Muscle of leg (tissue), 11 donors: Measurements from ENCODE around the gene RTL10. TPM values are rescaled to one million over a fixed set of nuclear protein-coding genes. Genes with fewer than 3 reads are reported as not detected.
A peak's percentile ranks its signal among the peaks of the same experiment; 100 is the strongest.

Experiments
- DNase-seq: peaks from one replicate; pipeline ENCODE4 v3.0.0; 2013
- H3K27ac ChIP-seq: one replicate; pipeline ENCODE4 v1.5.1; 2013; ENCODE audit warnings: mild to moderate bottlenecking, low read length, control low read depth
- H3K27me3 ChIP-seq: one replicate; pipeline ENCODE4 v1.6.1; 2013; ENCODE audit warnings: low read length; ENCODE audit not compliant: control insufficient read depth, insufficient read depth
- H3K36me3 ChIP-seq: one replicate; pipeline ENCODE4 v1.6.1; 2013; ENCODE audit warnings: low read length; ENCODE audit not compliant: control insufficient read depth, insufficient read depth
- H3K4me1 ChIP-seq: one replicate; pipeline ENCODE4 v1.6.1; 2013; ENCODE audit warnings: low read length; ENCODE audit not compliant: control insufficient read depth, insufficient read depth
- H3K4me3 ChIP-seq: one replicate; pipeline ENCODE4 v1.5.1; 2013; ENCODE audit warnings: low read length, control low read depth
- H3K9me3 ChIP-seq: replicated peaks from 2 replicates; pipeline ENCODE4 v1.6.1; 2013; ENCODE audit warnings: low read depth, low read length; ENCODE audit not compliant: control insufficient read depth
- WGBS: methylation state at CpG from one replicate; pipeline ENCODE4 v1.1.5; 2013; ENCODE audit warnings: missing lambda C conversion rate; ENCODE audit not compliant: insufficient coverage; 5-methylcytosine and 5-hydroxymethylcytosine counted together
- polyA plus RNA-seq, 8 donors: library from polyadenylated mRNA; unstranded; fragments of 120-200 nt; gene quantifications; one replicate each; pipeline versions ENCODE4 v1.2.1 to v1.2.3, GENCODE V29; 2013; ENCODE audit warnings: inconsistent platforms in 1 of 8, low replicate concordance in 1 of 8; ENCODE audit not compliant: insufficient read length in 8 of 8, insufficient read depth in 1 of 8
- total RNA-seq: library from RNA; stranded (reverse); fragments of 120-200 nt; gene quantifications from one replicate; pipeline ENCODE4 v1.2.4, GENCODE V29; 2013

The RTL10 gene
- total and polyA plus RNA-seq, 9 donors: 10.8 to 15.8 (median 12.7) TPM

DNA sequence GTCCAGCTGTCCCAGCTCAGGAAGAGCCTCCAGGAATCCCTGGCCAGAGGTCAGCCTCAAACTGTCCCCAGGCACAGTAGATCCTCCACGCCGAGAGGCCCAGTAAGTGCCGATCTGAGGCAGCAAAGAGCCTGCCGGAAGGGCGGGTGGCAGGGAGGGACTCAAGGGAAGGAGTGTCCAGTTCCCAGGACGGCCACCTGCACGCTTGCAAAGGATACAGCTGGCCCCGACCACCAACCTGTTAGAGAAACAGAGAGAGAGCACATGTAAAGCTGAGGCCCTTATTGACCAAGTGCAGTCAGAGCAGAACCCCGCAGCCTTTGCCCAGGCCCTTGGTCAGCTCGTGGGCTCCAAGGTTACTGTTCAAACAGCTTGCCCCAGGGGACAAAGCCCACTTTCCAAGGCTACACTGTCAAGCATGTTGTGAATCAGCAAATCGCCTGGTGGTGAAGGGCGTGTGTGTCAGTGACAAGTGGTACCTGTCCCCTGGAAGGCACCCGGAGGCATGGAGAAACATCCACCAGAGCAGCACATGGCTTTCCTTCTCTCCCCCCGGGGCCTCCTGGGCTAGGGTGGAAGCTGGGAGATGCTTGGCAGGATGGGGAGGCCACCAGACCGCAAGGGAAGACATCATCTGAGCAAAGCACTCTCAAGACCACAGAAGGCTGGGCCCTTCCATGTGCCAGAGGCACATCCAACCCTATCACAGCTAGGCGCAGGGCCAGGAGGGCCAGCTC lies 44.3 kb upstream of the RTL10 start:
- WGBS: 57% methylated on average over 12 of the region's 16 CpGs
- Histone ChIP-seq H3K9me3 (no peaks in the 10 kb centered on the region), H3K36me3 (peaks cover 26% of the 10 kb centered on the region), H3K4me3 (no peak overlapping the region), H3K27ac (no peak overlapping the region), H3K4me1 (peaks cover 28% of the 10 kb centered on the region), H3K27me3 (no peaks in the 10 kb centered on the region)
- DNase-seq: no peak

DNA sequence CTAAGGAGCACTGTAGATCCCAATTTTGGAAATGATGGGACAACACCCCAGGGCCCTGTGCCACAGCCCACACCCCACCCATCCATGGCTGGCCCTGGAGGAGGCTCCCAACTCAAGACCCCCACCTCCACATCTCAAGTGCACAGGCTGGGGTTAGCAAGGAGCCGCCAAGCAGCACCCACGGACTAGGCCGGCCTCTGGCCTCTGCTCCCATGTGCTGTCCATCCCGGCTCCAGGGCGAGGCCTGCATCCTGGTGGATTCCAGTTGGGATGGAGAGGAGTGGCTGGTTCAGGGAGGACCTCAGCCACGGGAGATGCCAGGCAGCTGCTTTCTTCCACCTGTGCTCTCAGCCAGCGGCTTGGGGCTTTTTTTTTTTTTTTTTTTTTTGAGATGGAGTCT lies 43.5 kb upstream of the RTL10 start:
- H3K27me3 ChIP-seq: no peaks in the 10 kb centered on the region
- no peak overlapping the region for H3K27ac ChIP-seq
- H3K36me3 ChIP-seq: peaks cover 34% of the 10 kb centered on the region
- no CpG with 5 or more reads among the region's 7 CpGs for WGBS
- peaks cover 23% of the 10 kb centered on the region for H3K4me1 ChIP-seq
- DNase-seq: no peak
- no peak overlapping the region for H3K4me3 ChIP-seq
- no peaks in the 10 kb centered on the region for H3K9me3 ChIP-seq

DNA sequence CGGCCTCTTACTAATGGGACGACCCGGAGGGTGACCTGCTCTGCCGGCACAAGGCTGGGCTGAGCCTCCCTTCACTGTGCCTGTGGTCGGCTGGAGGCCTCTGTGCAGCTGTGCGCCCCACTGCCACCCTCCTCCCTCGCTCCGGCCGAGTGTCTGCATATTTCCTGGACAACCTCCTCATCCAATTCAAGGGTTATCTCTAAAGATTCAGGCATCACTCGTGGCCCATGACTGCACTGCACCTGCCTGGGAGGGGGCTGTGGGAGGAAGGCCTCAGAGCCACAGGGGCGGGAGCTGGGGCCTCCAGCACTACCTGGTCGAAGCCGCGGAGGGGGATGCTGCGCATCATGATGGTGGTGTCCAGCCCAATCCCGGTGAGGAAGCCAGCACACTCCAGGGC lies 43.1 kb upstream of the RTL10 start:
- H3K9me3 ChIP-seq: no peaks in the 10 kb centered on the region
- no peak overlapping the region for H3K4me3 ChIP-seq
- 84% methylated on average over 12 of the region's 16 CpGs for WGBS
- no peak overlapping the region for H3K27ac ChIP-seq
- H3K36me3 ChIP-seq: peaks cover 36% of the 10 kb centered on the region
- H3K27me3 ChIP-seq: no peaks in the 10 kb centered on the region
- peaks cover 21% of the 10 kb centered on the region for H3K4me1 ChIP-seq
- DNase-seq: no peak

DNA sequence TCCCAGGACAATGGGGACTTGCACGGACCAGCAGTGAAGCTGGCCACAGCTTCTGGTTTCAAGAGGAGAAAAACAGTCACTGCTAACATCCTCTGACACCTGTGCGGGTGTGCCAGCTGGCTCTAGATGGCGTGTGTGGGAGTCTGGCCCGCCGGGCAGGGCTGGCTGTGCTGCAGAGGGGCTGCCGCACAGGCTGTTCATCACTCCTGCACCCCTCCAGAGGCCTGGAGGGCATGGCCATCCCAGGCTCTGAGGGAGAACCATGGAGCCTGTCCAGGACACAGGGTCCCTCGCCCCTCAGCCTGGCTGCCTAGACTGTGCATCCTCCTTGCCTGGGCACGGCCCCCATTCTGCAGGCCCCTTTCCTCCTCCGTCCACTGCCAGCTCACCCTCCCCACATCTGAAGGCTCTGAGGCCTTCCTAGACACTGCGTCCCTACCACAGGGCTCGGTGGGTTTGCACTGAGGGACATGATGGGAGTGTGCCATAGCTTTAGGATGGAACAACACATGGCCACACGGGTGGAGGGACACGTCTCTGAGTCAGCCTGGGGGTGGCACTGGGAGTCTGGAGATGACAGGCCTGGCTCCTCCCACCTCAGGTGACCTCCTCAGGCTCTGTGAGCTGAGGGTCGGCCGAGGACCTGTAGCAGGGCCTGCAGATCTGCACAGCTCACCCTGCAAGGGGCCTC lies 42.1 kb upstream of the RTL10 start:
- Histone ChIP-seq H3K27me3 (no peaks in the 10 kb centered on the region), H3K9me3 (no peaks in the 10 kb centered on the region), H3K36me3 (peaks cover 36% of the 10 kb centered on the region), H3K4me3 (no peak overlapping the region), H3K4me1 (peaks cover 21% of the 10 kb centered on the region), H3K27ac (no peak overlapping the region)
- DNase-seq: peak; percentile 60
- WGBS: 51% methylated on average over 11 of the region's 15 CpGs

DNA sequence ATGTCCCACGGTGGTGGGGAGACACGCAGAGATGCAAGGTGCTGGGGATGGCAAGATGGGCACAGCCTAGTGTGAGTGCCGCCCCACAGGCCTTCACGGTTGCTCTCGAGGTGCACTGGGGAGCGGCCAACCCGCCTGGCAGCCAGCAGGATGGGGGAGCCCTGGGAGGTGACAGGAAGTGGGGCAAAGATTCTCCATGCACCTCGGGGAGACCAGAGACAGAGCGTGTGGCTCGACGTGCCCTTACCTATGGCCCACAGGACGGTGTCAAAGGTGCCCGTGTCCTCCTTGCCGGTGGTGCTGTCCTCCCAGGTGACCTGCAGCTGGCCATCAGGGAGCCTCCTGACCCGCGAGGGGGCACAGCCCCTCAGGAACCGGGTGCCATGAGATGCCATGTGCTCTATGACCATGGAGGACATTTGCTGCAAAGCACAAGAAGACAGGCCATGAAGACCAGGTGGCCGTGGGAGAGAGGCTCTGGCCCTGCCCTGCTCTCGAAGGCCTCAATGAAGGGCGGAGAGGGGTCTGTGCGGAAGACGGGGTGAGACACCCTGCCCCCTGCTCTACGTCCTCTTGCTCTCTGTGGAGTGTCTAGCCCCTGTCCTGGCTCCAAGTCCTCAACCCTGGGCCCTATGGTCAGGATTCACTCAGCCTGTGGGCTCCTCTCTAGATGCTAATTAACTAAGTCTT lies 40.6 kb upstream of the RTL10 start:
- 92% methylated on average over 23 of the region's 23 CpGs for WGBS
- H3K27me3 ChIP-seq: no peaks in the 10 kb centered on the region
- no peak overlapping the region for H3K4me3 ChIP-seq
- H3K36me3 ChIP-seq: peaks cover 29% of the 10 kb centered on the region
- H3K9me3 ChIP-seq: no peaks in the 10 kb centered on the region
- H3K27ac ChIP-seq: no peak overlapping the region
- H3K4me1 ChIP-seq: peaks cover 32% of the 10 kb centered on the region
- no peak for DNase-seq

DNA sequence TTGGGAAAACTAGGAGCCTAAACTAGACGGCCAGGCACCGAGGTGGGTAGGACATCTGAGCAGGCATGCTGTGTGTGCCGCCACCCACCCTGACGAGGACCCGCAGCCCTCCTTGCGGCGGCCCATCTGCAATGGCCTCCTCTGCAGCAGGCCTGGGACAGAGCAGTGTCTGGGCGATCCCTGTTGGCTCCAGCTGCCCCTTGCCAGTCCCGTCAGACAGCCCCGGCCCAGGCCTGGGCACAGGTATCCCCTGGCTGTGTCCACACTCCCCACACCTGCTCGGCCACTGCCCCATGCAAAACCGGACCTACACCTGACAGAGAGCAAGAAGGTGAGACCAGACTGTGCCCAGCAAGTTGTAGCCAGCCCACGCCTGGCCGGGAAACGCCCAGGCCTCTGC lies 38.7 kb upstream of the RTL10 start:
- H3K9me3 ChIP-seq: no peaks in the 10 kb centered on the region
- 89% methylated on average over 15 of the region's 15 CpGs for WGBS

DNA sequence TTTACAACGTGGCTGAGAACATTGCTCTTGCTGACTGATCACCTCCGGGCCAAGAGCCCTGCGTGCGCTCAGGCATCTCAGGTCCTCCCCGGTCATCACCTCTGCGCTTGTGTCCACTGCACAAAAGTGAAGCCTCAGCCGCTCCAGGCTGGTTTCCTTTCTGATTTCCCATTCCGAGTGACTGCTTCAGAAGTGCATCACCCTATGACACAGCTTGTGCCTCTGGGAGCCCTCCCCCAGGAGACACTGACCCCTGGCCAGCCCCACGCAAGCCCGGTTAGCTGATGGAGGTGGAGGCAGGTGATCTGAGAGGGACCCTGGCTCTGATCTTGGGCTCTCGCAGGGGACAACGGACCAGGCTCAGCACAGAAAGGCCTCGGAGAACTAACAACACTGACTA lies 38.3 kb upstream of the RTL10 start:
- 82% methylated on average over 12 of the region's 13 CpGs for WGBS
- H3K36me3 ChIP-seq: peaks cover 29% of the 10 kb centered on the region

More for the DNA sequence above, 38.7 kb upstream of the RTL10 start:
- Histone ChIP-seq H3K36me3 (peaks cover 30% of the 10 kb centered on the region), H3K27me3 (no peaks in the 10 kb centered on the region), H3K27ac (no peak overlapping the region), H3K4me3 (no peak overlapping the region), H3K4me1 (peaks cover 33% of the 10 kb centered on the region)
- DNase-seq: no peak

DNA sequence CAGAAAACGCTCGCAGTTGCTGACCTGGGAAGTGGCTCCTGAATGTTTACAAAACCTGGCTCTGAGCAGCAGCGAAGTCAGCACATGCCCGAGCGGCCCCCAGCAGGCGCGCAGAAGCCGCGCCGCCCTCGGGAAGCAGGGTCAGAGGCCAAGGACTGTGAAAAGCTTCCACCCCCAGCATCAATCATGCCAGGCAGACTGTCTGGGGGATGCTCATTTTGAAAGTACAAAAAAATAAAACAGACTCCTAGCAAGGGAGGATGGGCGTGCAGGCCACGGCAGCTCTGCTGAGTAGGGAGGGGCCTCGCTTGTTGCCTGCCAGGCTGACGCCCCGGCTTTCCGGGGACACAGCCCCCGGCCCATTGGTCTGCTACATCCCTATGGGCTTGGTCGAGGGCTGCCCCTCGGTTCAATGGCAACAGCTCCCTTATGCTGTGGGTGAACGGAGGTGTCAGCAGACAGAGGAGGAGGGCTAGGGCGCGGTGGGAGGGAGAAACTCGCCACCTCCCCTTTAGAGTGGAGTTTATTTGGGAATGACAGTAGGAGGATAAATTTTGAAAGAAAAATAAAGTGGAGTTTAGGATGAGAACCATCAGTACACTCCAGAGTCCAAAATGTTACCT lies 37.7 kb upstream of the RTL10 start:
- no peak for DNase-seq
- peaks cover 23% of the 10 kb centered on the region for H3K36me3 ChIP-seq
- no peak overlapping the region for H3K4me3 ChIP-seq
- H3K27ac ChIP-seq: no peak overlapping the region
- no peaks in the 10 kb centered on the region for H3K9me3 ChIP-seq
- WGBS: 31% methylated on average over 18 of the region's 24 CpGs
- no peaks in the 10 kb centered on the region for H3K27me3 ChIP-seq
- peaks cover 41% of the 10 kb centered on the region for H3K4me1 ChIP-seq

More for the DNA sequence above, 38.3 kb upstream of the RTL10 start:
- DNase-seq: no peak
- Histone ChIP-seq H3K4me1 (peaks cover 36% of the 10 kb centered on the region), H3K27me3 (no peaks in the 10 kb centered on the region), H3K9me3 (no peaks in the 10 kb centered on the region), H3K27ac (no peak overlapping the region), H3K4me3 (no peak overlapping the region)

DNA sequence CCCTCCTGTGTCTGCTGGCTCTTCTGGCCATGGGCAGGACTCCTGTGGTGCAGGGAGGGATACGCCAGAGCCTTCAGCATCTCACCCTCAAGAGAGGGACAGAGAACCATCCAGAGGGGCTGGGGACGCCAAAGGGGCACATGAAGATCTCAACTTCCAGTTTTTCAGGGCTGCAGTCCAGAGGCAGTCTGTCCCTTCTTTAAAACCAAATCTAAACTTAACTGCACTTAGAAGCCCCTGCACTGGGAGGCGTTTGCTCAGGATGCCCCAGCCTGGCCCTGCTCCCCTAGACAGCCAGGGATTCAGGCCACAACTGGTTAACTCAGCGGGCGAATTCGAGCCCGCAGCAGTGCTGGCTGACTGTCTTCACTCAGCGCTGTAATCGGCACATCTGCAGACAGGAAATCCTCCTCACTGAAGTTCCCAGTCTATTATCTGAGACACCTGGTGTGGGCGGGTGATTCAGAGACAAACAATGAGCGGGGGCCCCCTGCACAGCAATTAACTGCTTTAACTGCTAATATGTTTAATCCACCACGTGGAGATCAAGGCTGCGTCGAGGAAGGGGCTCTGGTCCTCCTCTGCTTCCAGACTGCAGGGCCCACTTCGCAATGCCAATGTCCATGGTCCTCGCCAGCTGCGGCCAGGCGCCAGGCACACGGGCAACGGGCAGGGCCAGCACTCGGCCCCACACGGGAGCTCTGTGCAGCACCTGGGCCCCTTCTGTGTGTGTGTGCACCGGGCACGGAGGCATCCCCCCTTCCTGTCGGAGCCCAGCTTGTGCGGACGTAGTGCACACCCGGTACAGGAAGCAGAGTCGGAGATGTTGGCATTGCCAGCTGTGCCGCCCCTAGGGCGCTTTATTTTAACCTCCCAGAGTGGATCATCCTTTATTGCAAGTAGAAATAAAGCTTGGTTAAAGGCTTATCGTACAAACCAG lies 36.9 kb upstream of the RTL10 start:
- Histone ChIP-seq H3K9me3 (no peaks in the 10 kb centered on the region), H3K4me3 (no peak overlapping the region), H3K4me1 (peaks cover 47% of the 10 kb centered on the region), H3K27me3 (no peaks in the 10 kb centered on the region), H3K27ac (no peak overlapping the region), H3K36me3 (peaks cover 22% of the 10 kb centered on the region)
- peak; percentile 60 for DNase-seq
- WGBS: 13% methylated on average over 18 of the region's 32 CpGs
